Measurements from ENCODE around the gene LMLN.

DNA sequence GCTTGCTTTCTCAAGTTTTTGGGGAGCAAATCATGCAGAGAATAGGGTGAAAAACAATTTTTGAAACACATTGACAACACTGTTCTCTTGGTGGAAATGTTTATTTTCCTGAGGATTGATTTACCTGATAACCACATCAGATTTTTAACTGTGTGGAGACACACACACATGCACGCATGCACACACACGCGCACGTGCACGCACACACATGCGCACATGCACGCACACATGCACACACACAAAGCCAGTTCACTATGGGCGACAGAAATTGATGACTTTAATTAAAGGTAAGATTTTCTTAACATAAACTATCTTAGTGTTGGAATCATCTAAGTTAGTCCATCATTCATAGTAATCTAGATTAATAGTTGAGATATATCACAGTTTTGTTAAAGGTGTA lies 15.3 kb downstream of the LMLN start:
- TF ChIP-seq, protein P1, sequence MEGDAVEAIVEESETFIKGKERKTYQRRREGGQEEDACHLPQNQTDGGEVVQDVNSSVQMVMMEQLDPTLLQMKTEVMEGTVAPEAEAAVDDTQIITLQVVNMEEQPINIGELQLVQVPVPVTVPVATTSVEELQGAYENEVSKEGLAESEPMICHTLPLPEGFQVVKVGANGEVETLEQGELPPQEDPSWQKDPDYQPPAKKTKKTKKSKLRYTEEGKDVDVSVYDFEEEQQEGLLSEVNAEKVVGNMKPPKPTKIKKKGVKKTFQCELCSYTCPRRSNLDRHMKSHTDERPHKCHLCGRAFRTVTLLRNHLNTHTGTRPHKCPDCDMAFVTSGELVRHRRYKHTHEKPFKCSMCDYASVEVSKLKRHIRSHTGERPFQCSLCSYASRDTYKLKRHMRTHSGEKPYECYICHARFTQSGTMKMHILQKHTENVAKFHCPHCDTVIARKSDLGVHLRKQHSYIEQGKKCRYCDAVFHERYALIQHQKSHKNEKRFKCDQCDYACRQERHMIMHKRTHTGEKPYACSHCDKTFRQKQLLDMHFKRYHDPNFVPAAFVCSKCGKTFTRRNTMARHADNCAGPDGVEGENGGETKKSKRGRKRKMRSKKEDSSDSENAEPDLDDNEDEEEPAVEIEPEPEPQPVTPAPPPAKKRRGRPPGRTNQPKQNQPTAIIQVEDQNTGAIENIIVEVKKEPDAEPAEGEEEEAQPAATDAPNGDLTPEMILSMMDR (IDR thresholded peaks at IDR 0.05) = no peak
- no peak for TF ChIP-seq POLR2A (IDR thresholded peaks at IDR 0.05)
- TF ChIP-seq POLR2AphosphoS5 (IDR thresholded peaks at IDR 0.05) = no peak
- TF ChIP-seq EP300 (IDR thresholded peaks at IDR 0.05) = no peak
